Upper lobe of left lung (tissue), 4 donors: Measurements from ENCODE around the gene PTPRN2.

Experiments used
- CTCF ChIP-seq, 6 experiments: fragments of 450-650 bp in 4 of 6; fragments of 200-600 bp in 2 of 6; sonication (generic) in 2 of 6; IDR thresholded peaks; one replicate each; pipeline ENCODE4 v1.5.1; 2016 to 2019; ENCODE audit warnings: antibody characterized with exemption in 6 of 6
- POLR2AphosphoS5 ChIP-seq, 2 donors: sonication (generic); formaldehyde crosslinking; IDR thresholded peaks; one replicate each; pipeline ENCODE4 v1.5.1; 2017; ENCODE audit warnings: antibody characterized with exemption in 2 of 2

GRCh38 chr7:157936976-157937375 lies 650.6 kb downstream of the PTPRN2 start:
- TF ChIP-seq CTCF (IDR thresholded peaks at IDR 0.05) (no peak), POLR2AphosphoS5 (IDR thresholded peaks at IDR 0.05) (no peak)
